ENCODE measurements around the gene DCLK3. TPM values are rescaled to one million over a fixed set of nuclear protein-coding genes. Genes with fewer than 3 reads are reported as not detected.

DCLK3 gene
- total RNA-seq, 2 donors from 2014 or later, result 0.80 TPM; not detected in 1

- H3K36me3 ChIP-seq, result no peaks in the 10 kb centered on the region
- no peak overlapping the region for H3K4me3 ChIP-seq
- H3K9me3 ChIP-seq, result no peaks in the 10 kb centered on the region
- intact Hi-C loops (cut with DNase I), result no loop called here
- DNase-seq (ENCODE audit: low spot score), result no peak
- 94% methylated on average over 2 of the region's 2 CpGs for WGBS
- no peak overlapping the region for H3K27ac ChIP-seq
- H3K4me1 ChIP-seq (replicated peaks), result no peaks in the 10 kb centered on the region
- no peaks in the 10 kb centered on the region for H3K27me3 ChIP-seq (replicated peaks; ENCODE audit: insufficient read depth)
- TF ChIP-seq POLR2A (IDR thresholded peaks at IDR 0.05) (no peak), POLR2AphosphoS5 (IDR thresholded peaks at IDR 0.05) (no peak)
- TF ChIP-seq, protein P1, sequence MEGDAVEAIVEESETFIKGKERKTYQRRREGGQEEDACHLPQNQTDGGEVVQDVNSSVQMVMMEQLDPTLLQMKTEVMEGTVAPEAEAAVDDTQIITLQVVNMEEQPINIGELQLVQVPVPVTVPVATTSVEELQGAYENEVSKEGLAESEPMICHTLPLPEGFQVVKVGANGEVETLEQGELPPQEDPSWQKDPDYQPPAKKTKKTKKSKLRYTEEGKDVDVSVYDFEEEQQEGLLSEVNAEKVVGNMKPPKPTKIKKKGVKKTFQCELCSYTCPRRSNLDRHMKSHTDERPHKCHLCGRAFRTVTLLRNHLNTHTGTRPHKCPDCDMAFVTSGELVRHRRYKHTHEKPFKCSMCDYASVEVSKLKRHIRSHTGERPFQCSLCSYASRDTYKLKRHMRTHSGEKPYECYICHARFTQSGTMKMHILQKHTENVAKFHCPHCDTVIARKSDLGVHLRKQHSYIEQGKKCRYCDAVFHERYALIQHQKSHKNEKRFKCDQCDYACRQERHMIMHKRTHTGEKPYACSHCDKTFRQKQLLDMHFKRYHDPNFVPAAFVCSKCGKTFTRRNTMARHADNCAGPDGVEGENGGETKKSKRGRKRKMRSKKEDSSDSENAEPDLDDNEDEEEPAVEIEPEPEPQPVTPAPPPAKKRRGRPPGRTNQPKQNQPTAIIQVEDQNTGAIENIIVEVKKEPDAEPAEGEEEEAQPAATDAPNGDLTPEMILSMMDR (IDR thresholded peaks at IDR 0.05), result no peak
Observed at GRCh38 chr3:36796161-36796560, 31.8 kb upstream of the DCLK3 start.

DNA sequence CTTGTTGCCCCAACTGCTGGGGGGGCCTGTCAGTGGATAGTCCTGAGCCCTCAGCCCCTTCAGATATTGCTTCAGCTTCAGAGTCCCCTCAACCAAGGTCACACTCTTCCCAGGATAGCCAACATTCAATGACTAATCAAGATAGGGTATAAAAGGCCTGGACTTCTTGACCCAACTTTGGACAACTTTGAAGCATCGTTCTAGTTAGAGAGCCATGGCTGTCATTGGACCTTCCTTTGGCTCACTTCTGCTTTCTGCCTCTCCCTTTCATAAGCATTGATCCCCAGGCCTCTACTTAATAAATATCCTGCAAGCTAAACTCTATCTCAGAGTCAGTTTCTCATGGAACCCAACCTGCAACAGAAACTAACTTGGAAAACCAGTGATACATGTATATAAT, 31.3 kb upstream of the DCLK3 start:
- Histone ChIP-seq H3K9me3 (no peaks in the 10 kb centered on the region), H3K27ac (no peak overlapping the region), H3K4me1 (replicated peaks) (no peaks in the 10 kb centered on the region), H3K4me3 (no peak overlapping the region), H3K27me3 (replicated peaks; ENCODE audit: insufficient read depth) (no peaks in the 10 kb centered on the region), H3K36me3 (no peaks in the 10 kb centered on the region)
- 100% methylated on average over 1 of the region's 1 CpG for WGBS
- DNase-seq (ENCODE audit: low spot score), result no peak
- intact Hi-C loops (cut with DNase I), result no loop called here
- TF ChIP-seq, protein P1 (IDR thresholded peaks at IDR 0.05), result no peak
- no peak for TF ChIP-seq POLR2AphosphoS5 (IDR thresholded peaks at IDR 0.05)
- no peak for TF ChIP-seq POLR2A (IDR thresholded peaks at IDR 0.05)

DNA sequence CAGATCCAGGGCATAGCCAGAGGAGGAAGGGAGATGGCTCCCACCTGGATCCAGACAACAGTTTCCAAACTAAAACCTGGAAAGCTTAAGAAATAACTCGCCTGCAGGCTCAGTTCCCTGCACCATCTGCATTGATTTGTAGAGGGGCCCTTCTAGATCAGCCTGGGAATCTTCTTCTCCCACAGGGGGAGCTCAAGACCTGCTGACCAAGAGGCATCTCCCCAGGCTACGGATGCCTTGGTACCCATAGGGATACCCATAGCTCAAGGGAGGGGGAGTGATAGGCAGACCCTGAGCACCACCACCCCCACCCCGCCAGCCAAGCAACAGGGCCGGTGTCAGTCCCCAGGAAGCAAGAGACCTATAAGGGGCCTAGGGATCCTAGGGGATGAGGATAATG, 28.0 kb upstream of the DCLK3 start:
- Histone ChIP-seq H3K4me1 (replicated peaks) (no peaks in the 10 kb centered on the region), H3K36me3 (no peaks in the 10 kb centered on the region), H3K27ac (no peak overlapping the region), H3K4me3 (no peak overlapping the region), H3K27me3 (replicated peaks; ENCODE audit: insufficient read depth) (no peaks in the 10 kb centered on the region), H3K9me3 (no peaks in the 10 kb centered on the region)
- TF ChIP-seq, protein P1 (IDR thresholded peaks at IDR 0.05), result no peak
- TF ChIP-seq POLR2AphosphoS5 (IDR thresholded peaks at IDR 0.05) (no peak), POLR2A (IDR thresholded peaks at IDR 0.05) (no peak)
- intact Hi-C loops (cut with DNase I), result no loop called here
- no peak for DNase-seq (ENCODE audit: low spot score)
- WGBS, result 61% methylated on average over 4 of the region's 4 CpGs

- intact Hi-C loops (cut with DNase I), result no loop called here
- H3K27ac ChIP-seq, result no peak overlapping the region
- TF ChIP-seq POLR2AphosphoS5 (IDR thresholded peaks at IDR 0.05) (no peak), POLR2A (IDR thresholded peaks at IDR 0.05) (no peak)
- TF ChIP-seq, protein P1 (IDR thresholded peaks at IDR 0.05), result no peak
- no peak for DNase-seq (ENCODE audit: low spot score)
- no peaks in the 10 kb centered on the region for H3K9me3 ChIP-seq
- H3K4me3 ChIP-seq, result no peak overlapping the region
- H3K36me3 ChIP-seq, result no peaks in the 10 kb centered on the region
- no peaks in the 10 kb centered on the region for H3K4me1 ChIP-seq (replicated peaks)
- no peaks in the 10 kb centered on the region for H3K27me3 ChIP-seq (replicated peaks; ENCODE audit: insufficient read depth)
- WGBS, result 56% methylated on average over 6 of the region's 6 CpGs
Observed at GRCh38 chr3:36790765-36791164, 26.4 kb upstream of the DCLK3 start.

GRCh38 chr3:36786921-36787890, 22.9 kb upstream of the DCLK3 start:
- TF ChIP-seq POLR2A (IDR thresholded peaks at IDR 0.05), result no peak
- TF ChIP-seq, protein P1 (IDR thresholded peaks at IDR 0.05), result no peak
- no peak for TF ChIP-seq POLR2AphosphoS5 (IDR thresholded peaks at IDR 0.05)
- intact Hi-C loops (cut with DNase I), result no loop called here
- 54% methylated on average over 3 of the region's 3 CpGs for WGBS
- Histone ChIP-seq H3K27me3 (replicated peaks; ENCODE audit: insufficient read depth) (no peaks in the 10 kb centered on the region), H3K36me3 (no peaks in the 10 kb centered on the region), H3K4me3 (no peak overlapping the region), H3K27ac (no peak overlapping the region), H3K9me3 (no peaks in the 10 kb centered on the region), H3K4me1 (replicated peaks) (no peaks in the 10 kb centered on the region)
- DNase-seq (ENCODE audit: low spot score), result no peak

Data from prostate gland (tissue), 2 donors.